Sigmoid colon (tissue), 7 donors: ENCODE results near the gene GRM3. TPM values are rescaled to one million over a fixed set of nuclear protein-coding genes. Genes with fewer than 3 reads are reported as not detected.

Source experiments
- DNase-seq: peaks from one replicate; pipeline ENCODE4 v3.0.0-alpha.2; 2019
- H3K27ac ChIP-seq, 4 donors: fragments of 200-600 bp; sonication (generic); one replicate each; pipeline ENCODE4 v1.5.1; 2016 to 2019; ENCODE audit warnings: mild to moderate bottlenecking in 1 of 4
- H3K27me3 ChIP-seq, 3 donors: fragments of 200-600 bp; sonication (generic); one replicate each; pipeline ENCODE4 v1.5.1; 2019; ENCODE audit warnings: mild to moderate bottlenecking in 1 of 3
- H3K36me3 ChIP-seq, 4 donors: fragments of 200-600 bp; sonication (generic); one replicate each; pipeline ENCODE4 v1.5.1; 2016 to 2019
- H3K4me1 ChIP-seq, 4 donors: fragments of 200-600 bp; sonication (generic); one replicate each; pipeline ENCODE4 v1.5.1; 2017 to 2019
- H3K4me3 ChIP-seq, 4 donors: fragments of 200-600 bp; sonication (generic); one replicate each; pipeline ENCODE4 v1.5.1; 2017 to 2019; ENCODE audit warnings: mild to moderate bottlenecking in 2 of 4, moderate library complexity in 1 of 4
- H3K9me3 ChIP-seq, 4 donors: fragments of 200-600 bp in 3 of 4; sonication (generic) in 3 of 4; one replicate each; pipeline versions ENCODE4 v1.5.1 to v1.6.1; 2013 to 2019
- EP300 ChIP-seq, 4 donors: sonication (generic); formaldehyde crosslinking; IDR thresholded peaks; one replicate each; pipeline ENCODE4 v1.6.1; 2017; ENCODE audit warnings: antibody characterized with exemption in 4 of 4
- POLR2A ChIP-seq, 2 donors: fragments of 450-650 bp; IDR thresholded peaks; one replicate each; pipeline ENCODE4 v1.6.1; 2016; ENCODE audit warnings: antibody characterized with exemption in 2 of 2, mild to moderate bottlenecking in 2 of 2, moderate library complexity in 2 of 2
- POLR2AphosphoS5 ChIP-seq, 4 donors: sonication (generic); formaldehyde crosslinking; IDR thresholded peaks; one replicate each; pipeline ENCODE4 v1.6.1; 2017; ENCODE audit warnings: antibody characterized with exemption in 4 of 4
- WGBS, 2 donors: extraction: QIAGEN DNeasy Blood & Tissue Kit; methylation state at CpG; one replicate each; pipeline ENCODE4 v1.1.7; 2013; 5-methylcytosine and 5-hydroxymethylcytosine counted together
- intact Hi-C: fragments of 100-400 bp; cut with DNase I; formaldehyde crosslinking; loops from one replicate; pipeline ENCODE4 v1.15.1; 2023
- polyA plus RNA-seq, 3 donors: library from polyadenylated mRNA; stranded (reverse); fragments of 200-250 nt; gene quantifications; one replicate each; pipeline ENCODE4 v1.2.3, GENCODE V29; 2013
- total RNA-seq, 4 donors: library from RNA; depleted of rRNA; stranded (reverse); fragments of >200 nt; gene quantifications; one replicate each; pipeline ENCODE4 v1.1.0, GENCODE V29; 2016
- TF ChIP-seq, protein P1 (sequence below), 4 experiments: fragments of 450-650 bp in 3 of 4; fragments of 200-600 bp in 1 of 4; IDR thresholded peaks; one replicate each; pipeline ENCODE4 v1.5.1; 2016 to 2019; ENCODE audit warnings: antibody characterized with exemption in 4 of 4, mild to moderate bottlenecking in 3 of 4, moderate library complexity in 2 of 4
- donor health status: healthy with polysubstance abuse.
- donor health status: Bipolar disorder and iron deficiency.
- donor health status: healthy.

Gene GRM3
- total and polyA plus RNA-seq, 7 donors, result 1.4 TPM; not detected in 6

DNA sequence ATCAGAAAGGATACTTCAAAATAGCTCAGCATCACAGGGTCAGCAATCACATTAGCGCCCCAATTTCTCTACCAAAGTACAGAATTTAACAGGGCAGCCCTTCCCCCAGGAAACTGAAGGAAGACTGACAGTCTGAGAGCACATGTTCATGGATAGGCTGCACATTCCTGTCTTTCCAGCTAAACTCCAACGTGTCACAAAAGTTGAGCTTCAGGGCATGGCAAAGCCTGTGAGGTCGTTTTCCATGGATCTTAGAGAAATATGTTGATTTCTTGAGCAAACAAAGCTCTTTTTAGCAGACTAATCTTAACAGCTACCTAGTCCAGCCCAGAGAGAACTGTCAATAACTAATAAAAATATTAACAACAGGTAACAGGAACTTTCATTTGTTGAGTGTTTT, 207.9 kb downstream of the GRM3 start:
- Histone ChIP-seq H3K27me3 (no peaks in the 10 kb centered on the region), H3K36me3 (no peaks in the 10 kb centered on the region), H3K27ac (no peak overlapping the region), H3K9me3 (no peaks in the 10 kb centered on the region), H3K4me3 (no peak overlapping the region), H3K4me1 (no peaks in the 10 kb centered on the region)
- no peak for DNase-seq
- 69 to 75% methylated on average over 3 of the region's 3 CpGs for WGBS, 2 donors
- TF ChIP-seq POLR2A (IDR thresholded peaks at IDR 0.05) (no peak), POLR2AphosphoS5 (IDR thresholded peaks at IDR 0.05) (no peak), EP300 (IDR thresholded peaks at IDR 0.05) (no peak)
- TF ChIP-seq, protein P1, sequence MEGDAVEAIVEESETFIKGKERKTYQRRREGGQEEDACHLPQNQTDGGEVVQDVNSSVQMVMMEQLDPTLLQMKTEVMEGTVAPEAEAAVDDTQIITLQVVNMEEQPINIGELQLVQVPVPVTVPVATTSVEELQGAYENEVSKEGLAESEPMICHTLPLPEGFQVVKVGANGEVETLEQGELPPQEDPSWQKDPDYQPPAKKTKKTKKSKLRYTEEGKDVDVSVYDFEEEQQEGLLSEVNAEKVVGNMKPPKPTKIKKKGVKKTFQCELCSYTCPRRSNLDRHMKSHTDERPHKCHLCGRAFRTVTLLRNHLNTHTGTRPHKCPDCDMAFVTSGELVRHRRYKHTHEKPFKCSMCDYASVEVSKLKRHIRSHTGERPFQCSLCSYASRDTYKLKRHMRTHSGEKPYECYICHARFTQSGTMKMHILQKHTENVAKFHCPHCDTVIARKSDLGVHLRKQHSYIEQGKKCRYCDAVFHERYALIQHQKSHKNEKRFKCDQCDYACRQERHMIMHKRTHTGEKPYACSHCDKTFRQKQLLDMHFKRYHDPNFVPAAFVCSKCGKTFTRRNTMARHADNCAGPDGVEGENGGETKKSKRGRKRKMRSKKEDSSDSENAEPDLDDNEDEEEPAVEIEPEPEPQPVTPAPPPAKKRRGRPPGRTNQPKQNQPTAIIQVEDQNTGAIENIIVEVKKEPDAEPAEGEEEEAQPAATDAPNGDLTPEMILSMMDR (IDR thresholded peaks at IDR 0.05), result no peak
- intact Hi-C loops, result no loop called here

DNA sequence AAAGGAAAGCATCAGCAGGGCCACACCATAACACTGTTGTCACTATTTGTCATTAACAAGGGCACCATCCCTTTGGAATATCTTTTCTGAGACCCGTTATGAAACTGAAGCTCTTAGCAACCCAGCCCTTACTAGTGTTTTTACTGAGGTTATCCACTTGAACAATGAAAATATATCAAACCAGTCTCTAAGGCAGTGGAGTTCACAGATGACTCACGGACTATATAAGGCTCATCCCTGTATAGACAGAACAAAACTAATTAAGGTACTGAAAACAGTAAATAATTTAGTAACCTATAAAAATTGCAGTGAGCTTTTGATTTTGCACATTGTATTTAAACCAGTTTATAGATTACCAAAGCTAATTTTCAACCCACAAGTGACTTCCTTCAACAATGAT, 219.7 kb downstream of the GRM3 start:
- DNase-seq, result no peak
- H3K4me3 ChIP-seq, result no peak overlapping the region
- H3K27ac ChIP-seq, result no peak overlapping the region
- WGBS, 2 donors, result 91 to 93% methylated on average over 2 of the region's 2 CpGs
- TF ChIP-seq POLR2AphosphoS5 (IDR thresholded peaks at IDR 0.05), result no peak
- TF ChIP-seq, protein P1 (IDR thresholded peaks at IDR 0.05), result no peak
- no peak for TF ChIP-seq EP300 (IDR thresholded peaks at IDR 0.05)
- TF ChIP-seq POLR2A (IDR thresholded peaks at IDR 0.05), result no peak
- H3K9me3 ChIP-seq, result peaks cover 0 to 7% (median 2%) of the 10 kb centered on the region in 4 donors
- no peaks in the 10 kb centered on the region for H3K4me1 ChIP-seq
- intact Hi-C loops, result no loop called here
- H3K27me3 ChIP-seq, result no peaks in the 10 kb centered on the region
- H3K36me3 ChIP-seq, result no peaks in the 10 kb centered on the region

DNA sequence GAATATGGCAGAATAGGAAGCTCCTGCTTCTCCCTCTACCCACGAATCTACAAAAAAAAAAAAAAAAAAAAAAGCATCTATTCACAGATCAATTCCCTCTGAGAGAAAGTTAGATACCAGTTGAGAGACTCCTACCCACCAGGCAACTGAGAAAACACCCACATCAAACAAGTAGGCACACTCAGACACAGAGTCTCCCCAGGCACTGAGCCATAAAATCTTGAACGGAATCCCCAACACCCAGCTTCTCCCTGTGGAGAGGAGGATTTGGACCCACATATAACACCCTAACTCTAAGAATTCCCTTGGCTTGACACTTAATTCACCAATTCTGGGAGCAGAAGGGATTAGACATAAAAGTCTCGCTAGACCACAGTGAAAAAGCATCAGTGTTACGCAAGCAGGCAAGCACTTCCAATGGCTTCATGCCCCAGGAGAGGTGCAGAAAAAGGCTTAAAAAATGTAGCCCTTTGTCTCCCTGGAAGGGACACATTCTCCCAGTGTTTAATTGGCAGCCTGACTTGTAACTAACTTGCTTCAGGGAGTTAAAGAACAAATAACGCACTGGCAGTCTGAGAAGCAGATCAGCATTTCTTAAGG, 223.6 kb downstream of the GRM3 start:
- Histone ChIP-seq H3K4me1 (no peaks in the 10 kb centered on the region), H3K27me3 (no peaks in the 10 kb centered on the region), H3K36me3 (no peaks in the 10 kb centered on the region), H3K27ac (no peak overlapping the region), H3K4me3 (no peak overlapping the region), H3K9me3 (peaks cover 0 to 7% (median 3%) of the 10 kb centered on the region in 4 donors)
- DNase-seq, result no peak
- TF ChIP-seq POLR2A (IDR thresholded peaks at IDR 0.05) (no peak), EP300 (IDR thresholded peaks at IDR 0.05) (no peak), POLR2AphosphoS5 (IDR thresholded peaks at IDR 0.05) (no peak)
- TF ChIP-seq, protein P1 (IDR thresholded peaks at IDR 0.05), result no peak
- WGBS, 2 donors, result 80 to 87% methylated on average over 5 of the region's 5 CpGs
- intact Hi-C loops, result no loop called here

DNA sequence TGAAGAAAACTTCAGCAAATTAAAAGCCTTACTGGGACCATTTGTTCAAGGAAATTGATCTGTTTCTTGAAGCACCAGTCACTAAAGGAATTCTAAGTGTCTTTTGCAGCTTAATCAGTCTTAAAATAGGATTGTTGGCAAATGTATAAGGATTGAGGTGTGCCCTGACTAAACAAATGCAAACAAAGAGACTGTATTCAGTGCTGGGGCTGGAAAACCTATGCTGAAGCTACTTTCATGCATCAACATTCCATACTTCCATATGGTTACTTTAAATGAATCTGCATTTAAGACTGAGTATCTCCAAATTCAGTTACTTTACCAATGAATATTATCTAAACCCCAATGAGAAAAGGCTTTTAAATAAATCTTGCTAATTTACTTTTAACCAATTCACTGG, 232.4 kb downstream of the GRM3 start:
- H3K27me3 ChIP-seq, result no peaks in the 10 kb centered on the region
- H3K36me3 ChIP-seq, result no peaks in the 10 kb centered on the region
- H3K4me3 ChIP-seq, result no peak overlapping the region
- no peaks in the 10 kb centered on the region for H3K4me1 ChIP-seq
- peaks cover 0 to 6% (median 0%) of the 10 kb centered on the region in 4 donors for H3K9me3 ChIP-seq
- no peak for TF ChIP-seq EP300 (IDR thresholded peaks at IDR 0.05)
- TF ChIP-seq POLR2A (IDR thresholded peaks at IDR 0.05), result no peak
- TF ChIP-seq POLR2AphosphoS5 (IDR thresholded peaks at IDR 0.05), result no peak
- TF ChIP-seq, protein P1 (IDR thresholded peaks at IDR 0.05), result no peak
- DNase-seq, result no peak
- intact Hi-C loops, result no loop called here
- H3K27ac ChIP-seq, result no peak overlapping the region

DNA sequence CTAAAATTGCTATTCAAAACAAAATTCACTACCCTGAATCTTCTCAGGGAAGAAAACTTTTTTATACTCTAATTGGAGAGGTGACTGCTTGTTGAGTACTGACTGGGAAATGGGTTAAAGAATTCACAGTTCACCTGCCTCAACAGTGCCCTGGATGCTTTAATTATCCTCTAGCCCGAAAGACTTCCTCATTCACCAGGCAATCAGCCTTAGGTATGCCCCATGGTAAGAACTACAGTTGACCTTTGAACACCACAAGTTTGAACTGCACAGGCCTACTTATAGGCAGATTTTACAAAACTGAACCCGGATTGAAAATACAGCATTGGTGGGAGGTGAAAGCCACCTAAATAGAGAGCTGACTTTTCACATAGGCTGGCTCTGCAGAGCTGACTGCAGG, 240.4 kb downstream of the GRM3 start:
- no peak for TF ChIP-seq POLR2AphosphoS5 (IDR thresholded peaks at IDR 0.05)
- no peak for TF ChIP-seq POLR2A (IDR thresholded peaks at IDR 0.05)
- no peak for TF ChIP-seq EP300 (IDR thresholded peaks at IDR 0.05)
- TF ChIP-seq, protein P1 (IDR thresholded peaks at IDR 0.05), result no peak
- no peak overlapping the region for H3K27ac ChIP-seq
- DNase-seq, result no peak
- intact Hi-C loops, result no loop called here
- no peaks in the 10 kb centered on the region for H3K36me3 ChIP-seq
- 14 to 71% methylated on average over 2 of the region's 2 CpGs for WGBS, 2 donors
- no peaks in the 10 kb centered on the region for H3K9me3 ChIP-seq
- no peak overlapping the region for H3K4me3 ChIP-seq
- no peaks in the 10 kb centered on the region for H3K27me3 ChIP-seq
- H3K4me1 ChIP-seq, result no peaks in the 10 kb centered on the region
